Esophagus mucosa (tissue), 1 donor: ENCODE measurements around the gene MCM9. TPM values are rescaled to one million over a fixed set of nuclear protein-coding genes. Genes with fewer than 3 reads are reported as not detected.

Source experiments
- ATAC-seq: fragments of 200-7000 bp; cut with Tn5 transposase; one replicate; pipeline ENCODE4 v1.9.1; 2020
- total RNA-seq: library from RNA; stranded (reverse); gene quantifications from one replicate; pipeline ENCODE4 v1.2.4, GENCODE V29; 2023
- donor health status: DM: yes; HTN: yes; CAD: no.

MCM9 gene
- total RNA-seq, 1 donor from 2014 or later = 15.6 TPM

- ATAC-seq = no peak
These were observed 3.5 kb downstream of the MCM9 start for GRCh38 chr6:118931436-118931835.

GRCh38 chr6:118930680-118931079, 4.3 kb downstream of the MCM9 start:
- no peak for ATAC-seq

GRCh38 chr6:118923035-118923434, 11.9 kb downstream of the MCM9 start:
- no peak for ATAC-seq

GRCh38 chr6:118921084-118921483, 13.9 kb downstream of the MCM9 start:
- ATAC-seq = no peak

- ATAC-seq = no peak
These were observed 16.6 kb downstream of the MCM9 start for GRCh38 chr6:118918329-118918725.

GRCh38 chr6:118917546-118918328, 17.2 kb downstream of the MCM9 start:
- ATAC-seq = no peak

GRCh38 chr6:118914598-118914997, 20.4 kb downstream of the MCM9 start:
- no peak for ATAC-seq

- no peak for ATAC-seq
These were observed 21.8 kb downstream of the MCM9 start for GRCh38 chr6:118913161-118913560.

- no peak for ATAC-seq
These were observed 22.3 kb downstream of the MCM9 start for GRCh38 chr6:118912646-118913045.

- no peak for ATAC-seq
These were observed 26.5 kb downstream of the MCM9 start for GRCh38 chr6:118908441-118908840.

GRCh38 chr6:118905851-118906250, 29.1 kb downstream of the MCM9 start:
- peak; percentile 75 for ATAC-seq

GRCh38 chr6:118905084-118905483, 29.9 kb downstream of the MCM9 start:
- ATAC-seq = no peak

GRCh38 chr6:118903691-118904090, 31.3 kb downstream of the MCM9 start:
- ATAC-seq = no peak

GRCh38 chr6:118903138-118903537, 31.8 kb downstream of the MCM9 start:
- ATAC-seq = no peak

GRCh38 chr6:118902726-118903125, 32.2 kb downstream of the MCM9 start:
- no peak for ATAC-seq

GRCh38 chr6:118899948-118900347, 35.0 kb downstream of the MCM9 start:
- no peak for ATAC-seq

GRCh38 chr6:118897386-118897785, 37.6 kb downstream of the MCM9 start:
- no peak for ATAC-seq

GRCh38 chr6:118896339-118897136, 38.4 kb downstream of the MCM9 start:
- ATAC-seq = no peak

- ATAC-seq = no peak
These were observed 39.1 kb downstream of the MCM9 start for GRCh38 chr6:118895859-118896258.

GRCh38 chr6:118895261-118895560, 39.7 kb downstream of the MCM9 start:
- ATAC-seq = no peak

GRCh38 chr6:118894425-118895260, 40.3 kb downstream of the MCM9 start:
- peak; percentile 78 for ATAC-seq

- peak; percentile 95 for ATAC-seq
These were observed 41.0 kb downstream of the MCM9 start, which contains the start of gene ASF1A for GRCh38 chr6:118893807-118894424. Gene ASF1A (plus strand): TSS chr6:118894152. CDS start chr6:118894414, 262 bp downstream.
